Fibroblast of lung (primary cell): ENCODE measurements around the gene MS4A10. TPM values are rescaled to one million over a fixed set of nuclear protein-coding genes. Genes with fewer than 3 reads are reported as not detected.

Experiments used
- DNase-seq, 2 donors: peaks; one replicate each; pipeline versions ENCODE4 v3.0.0 to v3.0.0-alpha.2; 2010; ENCODE audit warnings: low read depth in 2 of 2
- H2AFZ ChIP-seq: 2 replicates; pipeline ENCODE4 v1.5.1; 2012; ENCODE audit warnings: low read length, control low read depth, inconsistent platforms
- H3K27ac ChIP-seq: 2 replicates; pipeline ENCODE4 v1.5.1; 2011; ENCODE audit warnings: low read length, control low read depth; ENCODE audit not compliant: insufficient read depth
- H3K27me3 ChIP-seq: 2 replicates; pipeline ENCODE4 v1.5.1; 2011; ENCODE audit warnings: mild to moderate bottlenecking, low read length; ENCODE audit not compliant: control insufficient read depth, insufficient read depth
- H3K36me3 ChIP-seq: 2 replicates; pipeline ENCODE4 v1.5.1; 2011; ENCODE audit warnings: low read length; ENCODE audit not compliant: control insufficient read depth, insufficient read depth
- H3K4me1 ChIP-seq: 2 replicates; pipeline ENCODE4 v1.5.1; 2011; ENCODE audit warnings: low read length; ENCODE audit not compliant: control insufficient read depth, insufficient read depth; ENCODE audit errors: extremely low read depth
- H3K4me2 ChIP-seq: 2 replicates; pipeline ENCODE4 v1.5.1; 2011; ENCODE audit warnings: low read length, control low read depth; ENCODE audit not compliant: insufficient read depth; ENCODE audit errors: extremely low read depth
- H3K4me3 ChIP-seq, 4 experiments: fragments of 200-600 bp in 1 of 4; sonication (generic) in 1 of 4; replicated peaks in 1 of 4; 2 replicates each; pipeline ENCODE4 v1.5.1; 2011 to 2016; ENCODE audit warnings: low read length in 4 of 4, low read depth in 3 of 4, mild to moderate bottlenecking in 3 of 4, control low read depth in 2 of 4, inconsistent platforms in 1 of 4, mixed read lengths in 1 of 4; ENCODE audit not compliant: insufficient read depth in 1 of 4; ENCODE audit errors: control extremely low read depth in 1 of 4
- H3K79me2 ChIP-seq: 2 replicates; pipeline ENCODE4 v1.5.1; 2012; ENCODE audit warnings: mild to moderate bottlenecking, low read length, inconsistent platforms; ENCODE audit not compliant: control insufficient read depth, insufficient read depth
- H3K9ac ChIP-seq: 2 replicates; pipeline ENCODE4 v1.5.1; 2011; ENCODE audit warnings: mild to moderate bottlenecking, low read length, control low read depth; ENCODE audit not compliant: insufficient read depth
- H3K9me3 ChIP-seq: 2 replicates; pipeline ENCODE4 v1.5.1; 2012; ENCODE audit warnings: low read depth, low read length; ENCODE audit not compliant: control insufficient read depth, insufficient read depth
- H4K20me1 ChIP-seq: 2 replicates; pipeline ENCODE4 v1.5.1; 2011; ENCODE audit warnings: low read length; ENCODE audit not compliant: control insufficient read depth, insufficient read depth; ENCODE audit errors: extremely low read depth
- EZH2 ChIP-seq: IDR thresholded peaks from 2 replicates; pipeline ENCODE4 v1.5.1; 2012; ENCODE audit warnings: low read length, control low read depth, mild to moderate bottlenecking; ENCODE audit errors: missing control alignments
- polyA plus RNA-seq, 2 donors: library from polyadenylated mRNA; depleted of rRNA in 1 of 2; stranded (reverse) in 1 of 2; unstranded in 1 of 2; fragments of >200 nt; gene quantifications; 2 replicates each; pipeline ENCODE4 v1.2.1, GENCODE V29; 2011 to 2012; ENCODE audit warnings: missing spikeins in 1 of 2
- total RNA-seq: library from RNA; depleted of rRNA; stranded (reverse); fragments of >200 nt; gene quantifications from 2 replicates; pipeline ENCODE4 v1.2.1, GENCODE V29; 2014
- TF ChIP-seq, protein P1 (sequence below), 2 donors: IDR thresholded peaks in 1 of 2; conservative IDR thresholded peaks in 1 of 2; 1 replicate in 1 of 2; 2 replicates in 1 of 2; pipeline ENCODE4 v1.5.1; 2011 to 2012; ENCODE audit warnings: low read length in 2 of 2, control low read depth in 1 of 2, inconsistent platforms in 1 of 2, low read depth in 1 of 2, mild to moderate bottlenecking in 1 of 2

MS4A10 gene
- total and polyA plus RNA-seq, 2 donors (not counting 1 experiment from before 2014, with no cell fraction given), result not detected

DNA sequence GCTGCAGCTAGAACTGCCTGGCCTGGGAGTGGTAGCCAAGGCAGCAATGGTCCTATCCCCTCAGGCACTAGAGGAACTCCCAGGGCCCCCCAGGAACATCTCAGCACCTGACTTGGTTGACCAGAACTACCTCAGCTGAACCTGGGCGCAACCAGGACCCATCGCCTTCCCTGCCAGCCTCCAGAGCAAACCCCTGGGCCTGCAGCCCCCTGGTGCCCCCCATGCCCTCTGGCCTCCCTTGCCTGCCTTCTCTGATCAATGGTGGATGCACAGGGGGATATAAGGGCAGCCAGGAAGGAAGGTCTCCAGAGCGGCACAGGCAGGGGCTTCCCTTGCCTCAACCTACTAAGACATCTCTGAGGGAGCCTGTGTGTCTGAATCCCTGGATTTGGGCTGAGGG is 13.5 kb downstream of the MS4A10 start:
- Histone ChIP-seq H3K36me3 (no peaks in the 10 kb centered on the region), H3K27ac (no peak overlapping the region), H4K20me1 (no peaks in the 10 kb centered on the region), H3K27me3 (peaks cover 8% of the 10 kb centered on the region), H3K79me2 (no peaks in the 10 kb centered on the region), H3K4me1 (no peaks in the 10 kb centered on the region), H3K4me2 (no peak overlapping the region), H3K9me3 (no peaks in the 10 kb centered on the region), H2AFZ (no peak overlapping the region), H3K9ac (no peak overlapping the region), H3K4me3 (no peak overlapping the region)
- no peak for TF ChIP-seq EZH2
- TF ChIP-seq, protein P1, sequence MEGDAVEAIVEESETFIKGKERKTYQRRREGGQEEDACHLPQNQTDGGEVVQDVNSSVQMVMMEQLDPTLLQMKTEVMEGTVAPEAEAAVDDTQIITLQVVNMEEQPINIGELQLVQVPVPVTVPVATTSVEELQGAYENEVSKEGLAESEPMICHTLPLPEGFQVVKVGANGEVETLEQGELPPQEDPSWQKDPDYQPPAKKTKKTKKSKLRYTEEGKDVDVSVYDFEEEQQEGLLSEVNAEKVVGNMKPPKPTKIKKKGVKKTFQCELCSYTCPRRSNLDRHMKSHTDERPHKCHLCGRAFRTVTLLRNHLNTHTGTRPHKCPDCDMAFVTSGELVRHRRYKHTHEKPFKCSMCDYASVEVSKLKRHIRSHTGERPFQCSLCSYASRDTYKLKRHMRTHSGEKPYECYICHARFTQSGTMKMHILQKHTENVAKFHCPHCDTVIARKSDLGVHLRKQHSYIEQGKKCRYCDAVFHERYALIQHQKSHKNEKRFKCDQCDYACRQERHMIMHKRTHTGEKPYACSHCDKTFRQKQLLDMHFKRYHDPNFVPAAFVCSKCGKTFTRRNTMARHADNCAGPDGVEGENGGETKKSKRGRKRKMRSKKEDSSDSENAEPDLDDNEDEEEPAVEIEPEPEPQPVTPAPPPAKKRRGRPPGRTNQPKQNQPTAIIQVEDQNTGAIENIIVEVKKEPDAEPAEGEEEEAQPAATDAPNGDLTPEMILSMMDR (conservative IDR thresholded peaks at IDR 0.05 in 1 of 2, IDR thresholded peaks at IDR 0.05 in 1 of 2; ENCODE audit: low read depth in 1 of 2, low read length in 2 of 2), result no peak
- no peak for DNase-seq

DNA sequence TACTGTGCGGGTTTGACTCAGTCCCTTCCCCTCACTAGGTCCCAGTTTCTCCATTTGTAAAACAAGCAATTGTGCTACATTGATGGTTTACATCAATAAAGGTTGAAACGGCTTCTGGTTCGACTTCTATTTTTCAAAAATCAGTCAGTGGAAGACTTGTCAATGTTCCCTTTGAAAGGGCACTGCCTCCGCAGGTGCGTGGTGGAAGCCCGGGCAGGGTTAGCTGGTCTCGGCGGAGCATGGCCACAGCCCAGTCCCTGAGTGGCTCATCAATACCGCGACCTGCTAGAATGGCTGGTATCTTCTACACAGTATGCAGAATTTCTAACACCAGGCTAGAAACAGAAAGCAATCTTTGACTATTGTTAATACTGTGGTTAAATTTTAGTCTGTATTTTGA is 16.1 kb downstream of the MS4A10 start:
- Histone ChIP-seq H3K4me2 (no peak overlapping the region), H3K36me3 (no peaks in the 10 kb centered on the region), H3K27me3 (peaks cover 8% of the 10 kb centered on the region), H3K4me1 (no peaks in the 10 kb centered on the region), H3K79me2 (no peaks in the 10 kb centered on the region), H3K9me3 (no peaks in the 10 kb centered on the region), H4K20me1 (no peaks in the 10 kb centered on the region), H3K9ac (no peak overlapping the region), H2AFZ (no peak overlapping the region), H3K4me3 (no peak overlapping the region), H3K27ac (no peak overlapping the region)
- TF ChIP-seq, protein P1 (conservative IDR thresholded peaks at IDR 0.05 in 1 of 2, IDR thresholded peaks at IDR 0.05 in 1 of 2; ENCODE audit: low read depth in 1 of 2, low read length in 2 of 2), result no peak
- TF ChIP-seq EZH2, result no peak
- DNase-seq, result no peak

DNA sequence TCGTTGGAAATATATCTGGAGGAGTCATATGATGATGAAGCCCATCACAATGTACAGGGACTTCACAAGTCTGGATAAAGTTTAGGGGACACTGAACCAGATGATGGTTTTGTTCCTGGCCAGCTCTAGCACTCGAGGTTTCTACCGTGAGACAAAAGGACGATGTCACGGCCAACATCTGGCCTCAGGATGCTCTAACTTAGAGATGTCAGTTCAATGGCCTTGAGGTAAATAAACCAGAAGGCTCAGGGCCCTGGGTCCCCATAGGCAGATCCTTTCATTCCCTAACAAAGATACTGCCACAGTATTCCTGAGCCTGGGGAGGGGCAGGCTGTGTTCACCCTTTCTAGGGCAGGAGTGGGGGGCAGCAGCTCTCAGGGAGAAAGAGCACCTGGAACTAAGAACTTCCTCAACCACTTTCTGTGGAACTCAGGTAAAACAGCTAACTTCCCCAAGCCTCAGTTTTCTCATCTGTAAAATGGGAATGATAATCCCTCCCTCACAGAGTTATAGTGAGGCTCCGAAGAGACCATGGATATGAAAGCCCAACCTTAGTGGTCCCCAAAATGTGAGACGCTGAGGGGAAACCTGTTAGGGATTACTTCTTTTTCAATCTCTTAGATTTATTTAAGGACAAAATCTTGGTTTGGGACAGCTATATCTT is 18.3 kb downstream of the MS4A10 start:
- Histone ChIP-seq H3K9ac (no peak overlapping the region), H3K36me3 (no peaks in the 10 kb centered on the region), H3K9me3 (no peaks in the 10 kb centered on the region), H3K27ac (no peak overlapping the region), H3K27me3 (peaks cover 8% of the 10 kb centered on the region), H3K4me1 (no peaks in the 10 kb centered on the region), H3K4me3 (no peak overlapping the region), H3K79me2 (no peaks in the 10 kb centered on the region), H3K4me2 (no peak overlapping the region), H4K20me1 (no peaks in the 10 kb centered on the region), H2AFZ (no peak overlapping the region)
- no peak for DNase-seq
- TF ChIP-seq EZH2, result no peak
- TF ChIP-seq, protein P1 (conservative IDR thresholded peaks at IDR 0.05 in 1 of 2, IDR thresholded peaks at IDR 0.05 in 1 of 2; ENCODE audit: low read depth in 1 of 2, low read length in 2 of 2), result no peak
